Fibroblast of the conjunctiva (primary cell): ENCODE data around the gene FAM162B.
"Not testable (repeated sequence)": the region's sequence is repeated elsewhere in the genome, so short reads cannot be mapped to it uniquely, and the experiment has no call there.

Experiments
- DNase-seq: peaks from one replicate; pipeline ENCODE4 v3.0.0-alpha.2; 2010; ENCODE audit warnings: low read depth

The FAM162B gene

GRCh38 chr6:116726947-116727346, 38.6 kb downstream of the FAM162B start:
- DNase-seq = no peak

GRCh38 chr6:116714761-116715160, 50.8 kb downstream of the FAM162B start:
- no peak for DNase-seq

GRCh38 chr6:116714296-116714695, 51.2 kb downstream of the FAM162B start:
- DNase-seq = no peak

GRCh38 chr6:116705917-116706316, 59.6 kb downstream of the FAM162B start:
- DNase-seq = no peak

GRCh38 chr6:116703888-116704287, 61.6 kb downstream of the FAM162B start:
- DNase-seq = not testable (repeated sequence)
